G401.6 (cell line): ENCODE measurements around the gene FAM50A.

ENCODE experiments used
- FAIRE-seq: peaks from 2 replicates; lab custom pipeline; 2012; peaks lifted over from hg19 to GRCh38; lab: Jason Lieb, UNC

FAM50A gene

GRCh38 chrX:154440623-154441357, 3.2 kb upstream of the FAM50A start:
- FAIRE-seq, result no peak

DNA sequence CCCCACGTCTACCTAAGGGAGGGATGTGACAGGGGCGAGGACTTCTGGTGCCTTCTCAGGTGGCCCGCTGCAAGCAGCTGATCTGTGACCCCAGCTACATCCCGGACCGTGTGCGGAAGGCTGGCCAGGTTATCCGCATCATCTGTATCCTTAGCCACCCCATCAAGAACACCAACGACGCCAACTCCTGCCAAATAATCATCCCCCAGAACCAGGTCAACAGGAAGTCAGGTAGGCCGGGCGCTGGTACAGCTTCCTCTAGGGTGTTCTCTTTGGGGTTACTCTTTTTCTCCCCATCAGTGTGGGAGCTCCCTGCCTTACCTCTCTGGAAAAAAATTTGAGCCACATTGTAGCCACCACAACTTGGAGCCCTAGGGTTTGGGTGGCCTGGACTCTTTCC, 2.4 kb upstream of the FAM50A start:
- no peak for FAIRE-seq

- FAIRE-seq, result no peak
These were observed 1.8 kb upstream of the FAM50A start for GRCh38 chrX:154441984-154442707.

- FAIRE-seq, result no peak
These were observed 446 bp upstream of the FAM50A start for GRCh38 chrX:154443479-154443910.

DNA sequence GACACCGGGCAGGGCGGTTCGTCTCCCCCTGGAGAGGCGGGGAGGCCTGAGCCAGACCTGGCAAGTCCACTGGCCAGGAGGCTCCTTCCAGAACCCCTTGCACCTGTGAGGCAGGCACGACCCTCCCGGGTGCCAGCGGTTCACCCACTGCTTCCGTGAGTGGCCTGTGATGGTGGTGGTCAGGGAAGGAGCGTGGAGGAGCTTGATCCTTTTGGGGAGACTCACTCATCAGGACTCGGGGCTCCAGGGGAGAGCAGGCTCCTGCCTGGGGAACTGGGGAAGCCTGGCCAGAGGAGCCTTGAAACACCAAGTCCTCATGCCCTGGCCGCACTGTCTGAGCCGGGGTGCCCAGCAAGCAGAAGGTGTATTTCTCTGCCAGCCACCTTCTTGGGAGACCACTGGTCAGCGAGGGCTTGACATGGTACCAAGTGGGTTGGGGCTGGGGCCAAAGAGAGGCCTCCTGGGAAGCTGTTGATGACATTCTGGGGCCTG, 860 bp downstream of the FAM50A start:
- FAIRE-seq, result no peak

- no peak for FAIRE-seq
These were observed 1.8 kb downstream of the FAM50A start for GRCh38 chrX:154445776-154446175.

DNA sequence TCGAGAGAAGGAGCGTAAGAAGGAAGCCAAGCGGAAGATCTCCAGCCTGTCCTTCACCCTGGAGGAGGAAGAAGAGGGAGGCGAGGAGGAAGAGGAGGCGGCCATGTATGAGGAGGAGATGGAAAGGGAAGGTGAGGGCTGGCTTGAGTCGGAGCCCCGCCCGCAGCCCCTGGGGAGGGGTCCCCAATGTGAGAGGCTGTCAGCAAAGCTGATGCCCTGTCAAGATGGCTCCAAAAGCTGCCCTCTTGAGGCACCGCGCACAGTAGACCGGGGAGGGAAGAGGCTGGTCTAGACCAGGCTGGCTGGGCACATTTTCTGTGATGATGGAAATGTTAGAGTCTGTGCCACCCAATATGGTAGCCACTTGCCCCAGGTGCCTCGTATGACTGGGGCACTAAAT, 2.5 kb downstream of the FAM50A start:
- no peak for FAIRE-seq

DNA sequence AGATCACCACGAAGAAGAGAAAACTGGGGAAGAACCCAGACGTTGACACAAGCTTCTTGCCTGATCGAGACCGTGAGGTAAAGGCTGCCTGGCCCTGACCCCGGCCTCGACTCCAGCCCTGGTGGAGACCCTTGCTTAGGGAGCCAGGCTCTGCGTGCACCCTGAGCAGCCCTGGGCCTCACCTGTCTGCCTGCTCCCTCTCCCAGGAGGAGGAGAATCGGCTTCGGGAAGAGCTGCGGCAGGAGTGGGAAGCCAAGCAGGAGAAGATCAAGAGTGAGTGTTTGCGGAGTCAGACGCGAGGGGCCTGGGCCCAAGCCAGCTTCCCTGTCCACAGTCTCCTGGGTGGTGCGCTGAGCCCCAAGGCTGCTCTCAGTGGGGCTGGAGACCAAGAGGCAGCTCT, 4.5 kb downstream of the FAM50A start:
- FAIRE-seq, result no peak

- no peak for FAIRE-seq
These were observed 5.7 kb downstream of the FAM50A start for GRCh38 chrX:154449618-154450017.

GRCh38 chrX:154450312-154450711, 6.4 kb downstream of the FAM50A start:
- no peak for FAIRE-seq

GRCh38 chrX:154452823-154453222, 8.9 kb downstream of the FAM50A start:
- no peak for FAIRE-seq

GRCh38 chrX:154457491-154458115, 13.7 kb downstream of the FAM50A start:
- no peak for FAIRE-seq

GRCh38 chrX:154458116-154458953, 14.4 kb downstream of the FAM50A start, which contains the start of gene PLXNA3:
Gene PLXNA3, plus strand, starts transcription at chrX:154458281. Its CDS starts 1,903 bp downstream, at chrX:154460184.
- no peak for FAIRE-seq

DNA sequence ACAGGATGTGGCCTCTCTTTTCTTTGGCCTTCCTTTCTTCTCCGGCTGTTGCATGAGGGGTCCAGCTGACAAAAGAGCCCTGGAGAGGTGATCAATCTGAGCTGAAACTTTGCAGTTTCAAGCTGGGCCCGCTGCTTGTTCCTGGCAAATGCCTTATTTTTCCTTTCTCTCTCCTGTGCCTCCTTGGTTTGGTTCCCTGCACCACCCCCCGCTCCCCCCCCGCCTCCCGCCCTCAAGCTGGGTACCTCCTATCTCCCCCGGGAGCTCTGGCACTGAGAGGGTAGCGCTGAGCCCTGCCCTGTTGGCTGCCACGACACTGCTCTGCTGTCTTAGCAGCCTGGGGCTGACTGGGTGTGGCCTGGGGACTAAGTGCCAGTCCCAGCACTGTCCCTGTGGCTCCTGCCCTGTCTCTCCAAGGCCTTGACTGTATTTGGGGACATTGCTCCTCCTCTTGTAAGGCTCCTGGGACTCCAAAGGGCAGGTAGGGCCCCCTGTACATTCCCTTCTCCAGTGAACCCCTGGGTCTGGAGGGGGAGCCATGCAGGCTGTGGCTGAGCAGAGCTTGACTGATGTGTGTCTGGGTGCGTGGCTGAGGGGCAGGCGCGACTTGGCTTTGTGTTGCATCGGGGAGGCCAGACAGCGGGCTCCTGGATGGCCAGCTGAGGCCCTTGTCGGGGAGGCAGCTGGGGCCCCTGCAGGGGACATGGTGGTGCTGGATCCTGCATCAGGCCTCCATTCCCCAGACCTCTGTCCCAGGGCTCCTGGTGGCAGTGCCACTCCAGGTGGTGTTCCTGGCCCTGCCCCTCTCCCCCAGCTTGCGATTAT, 15.2 kb downstream of the FAM50A start:
- no peak for FAIRE-seq

DNA sequence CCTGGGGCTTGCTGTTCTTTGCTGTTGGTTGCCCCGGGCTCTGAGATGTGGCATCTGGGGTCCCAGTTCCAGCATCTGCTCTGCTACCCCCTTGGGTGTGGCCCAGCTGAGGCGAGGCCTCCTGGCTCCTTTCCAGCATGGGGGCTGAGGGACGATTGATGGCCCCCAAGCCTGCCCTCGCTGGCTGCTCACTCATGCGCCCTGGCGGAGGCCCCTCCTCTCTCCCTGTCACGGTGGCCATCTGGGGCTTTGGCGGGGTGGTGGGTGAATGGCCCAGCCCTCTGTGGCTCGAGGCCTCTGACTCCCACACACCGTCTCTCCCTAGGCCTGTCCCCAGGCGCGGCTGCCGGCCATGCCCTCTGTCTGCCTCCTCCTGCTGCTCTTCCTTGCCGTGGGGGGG, 15.9 kb downstream of the FAM50A start:
- FAIRE-seq, result no peak

DNA sequence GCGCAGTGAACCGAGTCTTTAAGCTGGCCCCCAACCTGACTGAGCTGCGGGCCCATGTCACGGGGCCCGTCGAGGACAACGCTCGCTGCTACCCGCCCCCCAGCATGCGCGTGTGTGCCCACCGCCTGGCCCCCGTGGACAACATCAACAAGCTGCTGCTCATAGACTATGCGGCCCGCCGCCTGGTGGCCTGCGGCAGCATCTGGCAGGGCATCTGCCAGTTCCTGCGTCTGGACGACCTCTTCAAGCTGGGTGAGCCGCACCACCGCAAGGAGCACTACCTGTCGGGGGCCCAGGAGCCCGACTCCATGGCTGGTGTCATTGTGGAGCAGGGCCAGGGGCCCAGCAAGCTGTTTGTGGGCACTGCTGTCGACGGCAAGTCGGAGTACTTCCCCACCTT, 16.4 kb downstream of the FAM50A start:
- no peak for FAIRE-seq

DNA sequence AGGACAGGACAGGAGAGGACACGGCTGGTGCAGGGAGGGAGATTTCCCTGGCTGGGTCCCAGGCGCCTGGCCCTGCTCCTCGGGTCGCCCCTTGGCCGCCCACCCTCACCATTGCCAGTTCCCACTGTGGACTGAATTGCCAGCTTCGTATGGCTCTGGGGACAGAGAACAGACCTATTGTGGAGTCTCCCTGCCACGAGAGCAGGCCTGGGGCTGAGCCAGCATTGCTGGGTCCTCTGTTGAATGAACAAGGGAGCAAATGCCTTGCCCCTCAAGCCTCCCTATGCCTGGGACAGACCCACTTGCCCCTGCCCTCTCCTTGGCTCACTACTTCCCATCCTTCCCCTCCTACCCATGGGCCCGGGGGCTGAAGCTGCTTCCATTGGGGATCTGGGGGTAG, 18.5 kb downstream of the FAM50A start:
- no peak for FAIRE-seq

- no peak for FAIRE-seq
These were observed 19.8 kb downstream of the FAM50A start for GRCh38 chrX:154463611-154464220.

DNA sequence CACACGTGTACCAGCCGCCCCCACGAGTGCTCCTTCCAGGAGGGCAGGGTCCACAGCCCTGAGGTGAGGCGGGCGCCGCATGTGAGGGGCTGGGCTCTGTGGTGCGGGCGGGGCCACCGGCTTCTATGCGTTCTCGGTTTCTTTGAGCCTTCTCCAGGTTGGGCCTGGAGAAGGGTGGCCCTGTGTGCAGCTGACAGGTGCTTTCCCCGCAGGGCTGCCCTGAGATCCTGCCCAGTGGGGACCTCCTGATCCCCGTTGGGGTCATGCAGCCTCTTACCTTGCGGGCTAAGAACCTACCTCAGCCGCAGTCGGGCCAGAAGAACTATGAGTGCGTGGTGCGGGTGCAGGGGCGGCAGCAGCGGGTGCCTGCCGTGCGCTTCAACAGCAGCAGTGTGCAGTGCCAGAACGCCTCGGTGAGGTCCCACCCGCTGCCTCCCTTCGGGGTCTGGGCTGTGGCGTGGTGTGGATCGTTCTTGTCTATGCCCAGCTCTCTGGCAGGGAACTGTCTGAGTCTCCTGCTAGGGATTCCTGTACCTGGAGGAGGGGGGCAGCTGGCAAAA, 20.9 kb downstream of the FAM50A start:
- FAIRE-seq, result no peak

DNA sequence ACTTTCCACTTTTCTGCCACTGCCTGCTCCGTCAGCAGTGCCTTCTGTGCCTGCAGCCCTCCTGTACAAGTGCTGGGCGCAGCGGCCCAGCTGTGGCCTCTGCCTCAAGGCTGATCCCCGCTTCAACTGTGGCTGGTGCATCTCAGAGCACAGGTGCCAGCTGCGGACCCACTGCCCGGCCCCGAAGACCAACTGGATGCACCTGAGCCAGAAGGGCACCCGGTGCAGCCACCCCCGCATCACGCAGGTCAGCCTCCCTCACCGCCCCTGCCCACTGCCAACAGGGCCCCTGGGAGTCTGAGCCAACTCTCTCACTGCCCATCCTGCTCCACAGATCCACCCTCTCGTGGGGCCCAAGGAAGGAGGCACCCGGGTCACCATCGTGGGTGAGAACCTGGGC, 21.7 kb downstream of the FAM50A start:
- no peak for FAIRE-seq

GRCh38 chrX:154466036-154466435, 22.1 kb downstream of the FAM50A start:
- FAIRE-seq, result no peak
